Skeletal muscle cell (primary cell): ENCODE results near the gene TBC1D16.
"Not testable (repeated sequence)": the region's sequence is repeated elsewhere in the genome, so short reads cannot be mapped to it uniquely, and the experiment has no call there.

ENCODE experiments used
- DNase-seq: peaks from one replicate; pipeline ENCODE4 v3.0.0-alpha.2; 2010; ENCODE audit warnings: low read depth
- H3K4me3 ChIP-seq: 2 replicates; pipeline ENCODE4 v1.5.1; 2011; ENCODE audit warnings: low read depth, mild to moderate bottlenecking, control low read depth, low read length, moderate library complexity

Gene TBC1D16

GRCh38 chr17:79912552-79913330 lies 122.9 kb downstream of the TBC1D16 start:
- no peak for DNase-seq
- H3K4me3 ChIP-seq: no peak overlapping the region

GRCh38 chr17:79911430-79912399 lies 124.0 kb downstream of the TBC1D16 start:
- DNase-seq: no peak

GRCh38 chr17:79910985-79911361 lies 124.7 kb downstream of the TBC1D16 start:
- no peak for DNase-seq
- no peak overlapping the region for H3K4me3 ChIP-seq

More at GRCh38 chr17:79911430-79912399, 124.0 kb downstream of the TBC1D16 start:
- H3K4me3 ChIP-seq: no peak overlapping the region

- no peak for DNase-seq
- H3K4me3 ChIP-seq: no peak overlapping the region
These were observed 126.6 kb downstream of the TBC1D16 start for GRCh38 chr17:79909121-79909520.

GRCh38 chr17:79907850-79908249 lies 127.8 kb downstream of the TBC1D16 start:
- no peak for DNase-seq
- H3K4me3 ChIP-seq: no peak overlapping the region

- H3K4me3 ChIP-seq: no peak overlapping the region
- no peak for DNase-seq
These were observed 128.4 kb downstream of the TBC1D16 start for GRCh38 chr17:79907217-79907715.

- no peak overlapping the region for H3K4me3 ChIP-seq
These were observed 129.8 kb downstream of the TBC1D16 start for GRCh38 chr17:79905832-79906231.

GRCh38 chr17:79904865-79905264 lies 130.8 kb downstream of the TBC1D16 start:
- DNase-seq: no peak
- no peak overlapping the region for H3K4me3 ChIP-seq

More at GRCh38 chr17:79905832-79906231, 129.8 kb downstream of the TBC1D16 start:
- DNase-seq: no peak

- DNase-seq: no peak
- no peak overlapping the region for H3K4me3 ChIP-seq
These were observed 133.4 kb downstream of the TBC1D16 start for GRCh38 chr17:79902146-79902791.

GRCh38 chr17:79901131-79901530 lies 134.5 kb downstream of the TBC1D16 start:
- H3K4me3 ChIP-seq: no peak overlapping the region
- no peak for DNase-seq

- no peak for DNase-seq
These were observed 136.1 kb downstream of the TBC1D16 start for GRCh38 chr17:79899584-79899983.

GRCh38 chr17:79897243-79898063 lies 138.2 kb downstream of the TBC1D16 start:
- H3K4me3 ChIP-seq: no peak overlapping the region
- no peak for DNase-seq

More at GRCh38 chr17:79899584-79899983, 136.1 kb downstream of the TBC1D16 start:
- H3K4me3 ChIP-seq: no peak overlapping the region

GRCh38 chr17:79893457-79893856 lies 142.2 kb downstream of the TBC1D16 start:
- not testable (repeated sequence) for H3K4me3 ChIP-seq, DNase-seq

GRCh38 chr17:79892457-79893241 lies 143.0 kb downstream of the TBC1D16 start:
- no peak overlapping the region for H3K4me3 ChIP-seq
- DNase-seq: no peak

- DNase-seq: no peak
These were observed 144.4 kb downstream of the TBC1D16 start for GRCh38 chr17:79891113-79891730.

GRCh38 chr17:79890706-79891105 lies 145.0 kb downstream of the TBC1D16 start:
- DNase-seq: no peak
- no peak overlapping the region for H3K4me3 ChIP-seq

More at GRCh38 chr17:79891113-79891730, 144.4 kb downstream of the TBC1D16 start:
- H3K4me3 ChIP-seq: no peak overlapping the region

- DNase-seq: no peak
- no peak overlapping the region for H3K4me3 ChIP-seq
These were observed 146.6 kb downstream of the TBC1D16 start for GRCh38 chr17:79888811-79889634.
